H9 (cell line): ENCODE results near the gene NEK4. TPM values are rescaled to one million over a fixed set of nuclear protein-coding genes. Genes with fewer than 3 reads are reported as not detected.

Source experiments
- DNase-seq: peaks from one replicate; pipeline ENCODE4 v3.0.0-alpha.2; 2017
- H2AFZ ChIP-seq: one replicate; pipeline ENCODE4 v1.6.1; 2013; ENCODE audit warnings: mild to moderate bottlenecking, low read length, control low read depth, moderate library complexity
- H2AK5ac ChIP-seq: 2 replicates; pipeline ENCODE4 v1.6.1; 2013; ENCODE audit warnings: low read length, control low read depth, mixed read lengths; ENCODE audit not compliant: insufficient read length
- H2BK120ac ChIP-seq: one replicate; pipeline ENCODE4 v1.6.1; 2013; ENCODE audit warnings: low read depth, mild to moderate bottlenecking, low read length, control low read depth, inconsistent platforms; ENCODE audit not compliant: poor library complexity, severe bottlenecking
- H2BK12ac ChIP-seq: 2 replicates; pipeline ENCODE4 v1.6.1; 2013; ENCODE audit warnings: low read length, control low read depth, mixed read lengths, low read depth; ENCODE audit not compliant: insufficient read length
- H2BK15ac ChIP-seq: 2 replicates; pipeline ENCODE4 v1.6.1; 2013; ENCODE audit warnings: low read depth, low read length, control low read depth
- H2BK20ac ChIP-seq: one replicate; pipeline ENCODE4 v1.6.1; 2013; ENCODE audit warnings: low read depth, mild to moderate bottlenecking, low read length, control low read depth, inconsistent platforms; ENCODE audit not compliant: poor library complexity, severe bottlenecking
- H2BK5ac ChIP-seq: 2 replicates; pipeline ENCODE4 v1.6.1; 2013; ENCODE audit warnings: low read length, control low read depth, mixed read lengths; ENCODE audit not compliant: insufficient read length
- H3K14ac ChIP-seq: 2 replicates; pipeline ENCODE4 v1.6.1; 2013; ENCODE audit warnings: low read length, control low read depth; ENCODE audit not compliant: insufficient read depth
- H3K18ac ChIP-seq: 2 replicates; pipeline ENCODE4 v1.6.1; 2013; ENCODE audit warnings: low read depth, mild to moderate bottlenecking, mixed read lengths, low read length, control low read depth; ENCODE audit not compliant: insufficient read length
- H3K23ac ChIP-seq: 2 replicates; pipeline ENCODE4 v1.6.1; 2013; ENCODE audit warnings: low read length, control low read depth, mixed read lengths, low read depth; ENCODE audit not compliant: insufficient read length
- H3K23me2 ChIP-seq: 2 replicates; pipeline ENCODE4 v1.6.1; 2013; ENCODE audit warnings: low read depth, mild to moderate bottlenecking, mixed read lengths, low read length, control low read depth; ENCODE audit not compliant: insufficient read length, poor library complexity, severe bottlenecking
- H3K27ac ChIP-seq: 2 replicates; pipeline ENCODE4 v1.5.1; 2013; ENCODE audit warnings: low read length, control low read depth, mixed read lengths, low read depth; ENCODE audit not compliant: insufficient read length
- H3K27me3 ChIP-seq: 2 replicates; pipeline ENCODE4 v1.6.1; 2013; ENCODE audit warnings: low read length, control low read depth, inconsistent platforms; ENCODE audit not compliant: insufficient read depth
- H3K4ac ChIP-seq: 2 replicates; pipeline ENCODE4 v1.6.1; 2013; ENCODE audit warnings: low read depth, mild to moderate bottlenecking, control low read depth, inconsistent platforms, low read length, moderate library complexity
- H3K4me1 ChIP-seq: 2 replicates; pipeline ENCODE4 v1.6.1; 2013; ENCODE audit warnings: low read length, control low read depth, inconsistent platforms; ENCODE audit not compliant: insufficient read depth
- H3K4me2 ChIP-seq: 2 replicates; pipeline ENCODE4 v1.6.1; 2013; ENCODE audit warnings: low read length, control low read depth, mixed read lengths; ENCODE audit not compliant: insufficient read length, insufficient read depth
- H3K56ac ChIP-seq: 2 replicates; pipeline ENCODE4 v1.6.1; 2013; ENCODE audit warnings: low read depth, mild to moderate bottlenecking, mixed read lengths, low read length, control low read depth; ENCODE audit not compliant: insufficient read length
- H3K79me1 ChIP-seq: 2 replicates; pipeline ENCODE4 v1.6.1; 2013; ENCODE audit warnings: low read depth, mild to moderate bottlenecking, moderate library complexity, low read length, control low read depth, inconsistent platforms; ENCODE audit not compliant: insufficient read depth, poor library complexity, severe bottlenecking
- H3K79me2 ChIP-seq: 2 replicates; pipeline ENCODE4 v1.6.1; 2013; ENCODE audit warnings: low read length, control low read depth, inconsistent platforms; ENCODE audit not compliant: insufficient read depth
- H3K9ac ChIP-seq: 2 replicates; pipeline ENCODE4 v1.6.1; 2013; ENCODE audit warnings: low read length, control low read depth, mixed read lengths; ENCODE audit not compliant: insufficient read length; ENCODE audit errors: extremely low read depth
- H3K9me3 ChIP-seq: one replicate; pipeline ENCODE4 v1.6.1; 2013; ENCODE audit warnings: low read depth, low read length, inconsistent platforms; ENCODE audit not compliant: control insufficient read depth
- H3T11ph ChIP-seq: one replicate; pipeline ENCODE4 v1.6.1; 2013; ENCODE audit warnings: mild to moderate bottlenecking, low read length, control low read depth, inconsistent platforms
- H4K20me1 ChIP-seq: one replicate; pipeline ENCODE4 v1.6.1; 2013; ENCODE audit not compliant: control insufficient read depth, insufficient read length, insufficient read depth
- H4K5ac ChIP-seq: 2 replicates; pipeline ENCODE4 v1.6.1; 2013; ENCODE audit warnings: low read depth, mild to moderate bottlenecking, mixed read lengths, low read length, control low read depth; ENCODE audit not compliant: insufficient read length
- H4K8ac ChIP-seq: replicated peaks from 2 replicates; pipeline ENCODE4 v1.6.1; 2013; ENCODE audit warnings: low read length, control low read depth, mixed read lengths, low read depth; ENCODE audit not compliant: insufficient read length
- H4K91ac ChIP-seq: 2 replicates; pipeline ENCODE4 v1.6.1; 2013; ENCODE audit warnings: low read depth, mild to moderate bottlenecking, moderate library complexity, mixed read lengths, low read length, control low read depth; ENCODE audit not compliant: insufficient read length
- H3K27ac Mint-ChIP-seq, 3 experiments: 2 replicates in 2 of 3; 3 replicates in 1 of 3; pipeline ENCODE4 v1.8.0; 2020 to 2021; ENCODE audit warnings: mixed read lengths in 3 of 3, mild to moderate bottlenecking in 1 of 3, moderate library complexity in 1 of 3
- H3K27me3 Mint-ChIP-seq: 2 replicates; pipeline ENCODE4 v1.8.0; 2021; ENCODE audit warnings: low read depth, mild to moderate bottlenecking, moderate library complexity, mixed read lengths
- H3K36me3 Mint-ChIP-seq, 3 experiments: 2 replicates in 2 of 3; 3 replicates in 1 of 3; pipeline ENCODE4 v1.8.0; 2020 to 2021; ENCODE audit warnings: low read depth in 3 of 3, mixed read lengths in 3 of 3; ENCODE audit not compliant: insufficient read depth in 1 of 3
- H3K4me1 Mint-ChIP-seq, 2 experiments: 2 replicates each; pipeline ENCODE4 v1.8.0; 2020; ENCODE audit warnings: mixed read lengths in 2 of 2
- H3K4me3 Mint-ChIP-seq, 2 experiments: 2 replicates in 1 of 2; 3 replicates in 1 of 2; pipeline ENCODE4 v1.8.0; 2020 to 2021; ENCODE audit warnings: mild to moderate bottlenecking in 2 of 2, mixed read lengths in 2 of 2, moderate library complexity in 1 of 2
- H3K9me3 Mint-ChIP-seq, 2 experiments: 2 replicates in 1 of 2; 3 replicates in 1 of 2; pipeline ENCODE4 v1.8.0; 2020; ENCODE audit warnings: mild to moderate bottlenecking in 2 of 2, mixed read lengths in 2 of 2, moderate library complexity in 1 of 2
- CTCF ChIP-seq: fragments of 200-600 bp; sonication (generic); conservative IDR thresholded peaks from 3 replicates; pipeline ENCODE4 v1.8.0; 2021; ENCODE audit warnings: antibody characterized with exemption, mild to moderate bottlenecking
- WGBS: extraction: QIAGEN DNeasy Blood & Tissue Kit; methylation state at CpG from one replicate; pipeline ENCODE4 v1.1.7; 2013; ENCODE audit warnings: missing lambda C conversion rate, low lambda C conversion rate, mixed read lengths; ENCODE audit not compliant: insufficient read length; ENCODE audit errors: extremely low coverage; 5-methylcytosine and 5-hydroxymethylcytosine counted together
- total RNA-seq: library from RNA; stranded (reverse); gene quantifications from 2 replicates; pipeline ENCODE4 v1.2.1, GENCODE V29; 2021

The NEK4 gene
- total RNA-seq, 1 experiment from 2014 or later: 36.0 TPM

- Histone ChIP-seq H3K14ac (no peak overlapping the region), H3K4ac (no peak overlapping the region), H2AFZ (no peak overlapping the region), H4K91ac (no peak overlapping the region), H2AK5ac (no peak overlapping the region), H2BK20ac (no peak overlapping the region), H3K18ac (no peak overlapping the region), H3T11ph (no peak overlapping the region), H4K5ac (no peak overlapping the region), H2BK5ac (no peak overlapping the region), H3K79me2 (no peaks in the 10 kb centered on the region), H3K27me3 (no peaks in the 10 kb centered on the region), H3K27ac (no peak overlapping the region), H4K20me1 (no peaks in the 10 kb centered on the region), H2BK15ac (no peak overlapping the region), H2BK12ac (no peak overlapping the region), H4K8ac (no peak overlapping the region), H3K56ac (no peak overlapping the region), H3K9ac (no peak overlapping the region), H3K9me3 (no peaks in the 10 kb centered on the region), H3K23me2 (no peaks in the 10 kb centered on the region), H2BK120ac (no peak overlapping the region), H3K4me1 (no peaks in the 10 kb centered on the region), H3K79me1 (no peaks in the 10 kb centered on the region), H3K23ac (no peak overlapping the region), H3K4me2 (no peak overlapping the region)
- Mint-ChIP-seq H3K27me3 (0 out of 2 replicates have a peak, but pooled peaks cover 2% of the 10 kb centered on the region), H3K4me3 (no peak overlapping the region), H3K9me3 (no peaks in the 10 kb centered on the region), H3K27ac (no peak overlapping the region), H3K4me1 (peaks cover 6 to 8% of the 10 kb centered on the region in 2 experiments; a peak in 3 of 4 replicates), H3K36me3 (no peaks in the 10 kb centered on the region)
- WGBS: no CpG with 5 or more reads among the region's 5 CpGs
- no peak for DNase-seq
- no peak for TF ChIP-seq CTCF
These were observed 31.1 kb upstream of the NEK4 start for GRCh38 chr3:52801839-52802238.
